Activated naive CD8-positive, alpha-beta T cell treated with anti-CD3 and anti-CD28 coated beads, Interleukin-2, amount 10 ng/mL, durations not matched to agents 7 days and 5 days (primary cell): ENCODE measurements around the gene ALCAM. TPM values are rescaled to one million over a fixed set of nuclear protein-coding genes. Genes with fewer than 3 reads are reported as not detected.

ENCODE experiments used
- ATAC-seq: fragments of 150-1000 bp; cut with Tn5 transposase; one replicate; pipeline ENCODE4 v1.10.0; 2021; ENCODE audit warnings: low read depth, moderate library complexity
- POLR2A ChIA-PET: fragments of 350-600 bp; sonication (Branson Sonifier 250); formaldehyde crosslinking; loops from one replicate; lab custom pipeline; 2021; ENCODE audit warnings: antibody characterized with exemption; lab: Charles Lee
- DNase-seq: peaks from one replicate; pipeline ENCODE4 v3.0.0; 2021
- H3K27ac Mint-ChIP-seq: one replicate; pipeline ENCODE4 v1.8.0; 2022; ENCODE audit warnings: mild to moderate bottlenecking, mixed read lengths
- H3K27me3 Mint-ChIP-seq: one replicate; pipeline ENCODE4 v1.8.0; 2022; ENCODE audit warnings: mild to moderate bottlenecking, moderate library complexity, mixed read lengths
- H3K36me3 Mint-ChIP-seq: one replicate; pipeline ENCODE4 v1.8.0; 2021; ENCODE audit warnings: mild to moderate bottlenecking, mixed read lengths
- H3K4me1 Mint-ChIP-seq: one replicate; pipeline ENCODE4 v1.8.0; 2021; ENCODE audit warnings: mixed read lengths
- H3K4me3 Mint-ChIP-seq: one replicate; pipeline ENCODE4 v1.8.0; 2022; ENCODE audit warnings: mild to moderate bottlenecking, moderate library complexity, mixed read lengths
- H3K9me3 Mint-ChIP-seq: one replicate; pipeline ENCODE4 v1.8.0; 2021; ENCODE audit warnings: mixed read lengths
- total RNA-seq, 2 experiments: library from RNA; stranded (reverse); gene quantifications; one replicate each; pipeline ENCODE4 v1.2.3, GENCODE V29; 2021

Gene ALCAM
- 1 to 10 TPM; 8.1 to 8.2 TPM for total RNA-seq

- Mint-ChIP-seq H3K36me3 (no peaks in the 10 kb centered on the region), H3K4me1 (peaks cover 24% of the 10 kb centered on the region), H3K4me3 (peak within 1 kb of the TSS; percentile 88), H3K9me3 (no peaks in the 10 kb centered on the region), H3K27ac (peak within 1 kb of the TSS; percentile 94), H3K27me3 (peaks cover 19% of the 10 kb centered on the region)
- ATAC-seq, result peak; percentile 68
- POLR2A ChIA-PET, result interaction anchor here (0.5 kb wide), 1 partner anchor 809 kb away, joined by 5 read pairs; no protein-coding TSS in a partner anchor
- peak; percentile 85 for DNase-seq
Observed at GRCh38 chr3:105366326-105367062, at the start of gene ALCAM. TSS of gene ALCAM (plus strand) at chr3:105366909.

GRCh38 chr3:105317841-105318240 lies 48.9 kb upstream of the ALCAM start:
- Mint-ChIP-seq H3K9me3 (no peaks in the 10 kb centered on the region), H3K36me3 (no peaks in the 10 kb centered on the region), H3K4me3 (no peak overlapping the region), H3K4me1 (no peaks in the 10 kb centered on the region), H3K27me3 (peaks cover 2% of the 10 kb centered on the region), H3K27ac (no peak overlapping the region)
- DNase-seq (no peak), ATAC-seq (no peak)
- POLR2A ChIA-PET, result no interaction called here

GRCh38 chr3:105322570-105323273 lies 44.0 kb upstream of the ALCAM start:
- no peaks in the 10 kb centered on the region for H3K9me3 Mint-ChIP-seq
- no peak overlapping the region for H3K4me3 Mint-ChIP-seq
- ATAC-seq (no peak), DNase-seq (no peak)
- H3K36me3 Mint-ChIP-seq, result no peaks in the 10 kb centered on the region
- POLR2A ChIA-PET, result no interaction called here
- H3K27ac Mint-ChIP-seq, result no peak overlapping the region
- no peaks in the 10 kb centered on the region for H3K4me1 Mint-ChIP-seq
- peaks cover 6% of the 10 kb centered on the region for H3K27me3 Mint-ChIP-seq

- POLR2A ChIA-PET, result no interaction called here
- Mint-ChIP-seq H3K27me3 (peaks cover 6% of the 10 kb centered on the region), H3K9me3 (no peaks in the 10 kb centered on the region), H3K4me1 (no peaks in the 10 kb centered on the region), H3K4me3 (no peak overlapping the region), H3K27ac (no peak overlapping the region), H3K36me3 (no peaks in the 10 kb centered on the region)
- DNase-seq (no peak), ATAC-seq (no peak)
Observed at GRCh38 chr3:105323274-105323599, 43.5 kb upstream of the ALCAM start.

- no peak overlapping the region for H3K27ac Mint-ChIP-seq
- H3K36me3 Mint-ChIP-seq, result no peaks in the 10 kb centered on the region
- no peaks in the 10 kb centered on the region for H3K9me3 Mint-ChIP-seq
- DNase-seq (no peak), ATAC-seq (no peak)
- no peak overlapping the region for H3K4me3 Mint-ChIP-seq
- H3K4me1 Mint-ChIP-seq, result no peaks in the 10 kb centered on the region
- peaks cover 6% of the 10 kb centered on the region for H3K27me3 Mint-ChIP-seq
- POLR2A ChIA-PET, result no interaction called here
Observed at GRCh38 chr3:105324951-105325350, 41.8 kb upstream of the ALCAM start.

- H3K9me3 Mint-ChIP-seq, result peaks cover 1% of the 10 kb centered on the region
- POLR2A ChIA-PET, result no interaction called here
- H3K27me3 Mint-ChIP-seq, result peaks cover 4% of the 10 kb centered on the region
- H3K36me3 Mint-ChIP-seq, result no peaks in the 10 kb centered on the region
- no peak overlapping the region for H3K27ac Mint-ChIP-seq
- H3K4me3 Mint-ChIP-seq, result no peak overlapping the region
- H3K4me1 Mint-ChIP-seq, result no peaks in the 10 kb centered on the region
- no peak for DNase-seq
- ATAC-seq, result no peak
Observed at GRCh38 chr3:105327662-105328337, 38.9 kb upstream of the ALCAM start.

- H3K9me3 Mint-ChIP-seq, result peaks cover 5% of the 10 kb centered on the region
- no peak overlapping the region for H3K4me3 Mint-ChIP-seq
- no peak overlapping the region for H3K27ac Mint-ChIP-seq
Observed at GRCh38 chr3:105328338-105328730, 38.4 kb upstream of the ALCAM start.

GRCh38 chr3:105332961-105333360 lies 33.7 kb upstream of the ALCAM start:
- ATAC-seq (no peak), DNase-seq (no peak)
- Mint-ChIP-seq H3K9me3 (peaks cover 5% of the 10 kb centered on the region), H3K36me3 (no peaks in the 10 kb centered on the region), H3K27me3 (peaks cover 21% of the 10 kb centered on the region), H3K4me3 (no peak overlapping the region), H3K4me1 (peaks cover 5% of the 10 kb centered on the region), H3K27ac (no peak overlapping the region)
- POLR2A ChIA-PET, result no interaction called here

More at GRCh38 chr3:105328338-105328730, 38.4 kb upstream of the ALCAM start:
- H3K27me3 Mint-ChIP-seq, result peaks cover 8% of the 10 kb centered on the region
- POLR2A ChIA-PET, result no interaction called here
- H3K36me3 Mint-ChIP-seq, result no peaks in the 10 kb centered on the region
- no peak for DNase-seq
- no peaks in the 10 kb centered on the region for H3K4me1 Mint-ChIP-seq
- ATAC-seq, result no peak

- Mint-ChIP-seq H3K4me1 (peaks cover 5% of the 10 kb centered on the region), H3K4me3 (no peak overlapping the region), H3K27ac (no peak overlapping the region), H3K9me3 (peaks cover 5% of the 10 kb centered on the region), H3K36me3 (no peaks in the 10 kb centered on the region), H3K27me3 (peaks cover 21% of the 10 kb centered on the region)
- POLR2A ChIA-PET, result no interaction called here
- no peak for DNase-seq
- no peak for ATAC-seq
Observed at GRCh38 chr3:105334138-105334882, 32.4 kb upstream of the ALCAM start.

GRCh38 chr3:105339946-105340345 lies 26.8 kb upstream of the ALCAM start:
- H3K27ac Mint-ChIP-seq, result no peak overlapping the region
- peaks cover 14% of the 10 kb centered on the region for H3K27me3 Mint-ChIP-seq
- H3K9me3 Mint-ChIP-seq, result no peaks in the 10 kb centered on the region
- H3K36me3 Mint-ChIP-seq, result no peaks in the 10 kb centered on the region
- POLR2A ChIA-PET, result no interaction called here
- ATAC-seq (no peak), DNase-seq (no peak)
- H3K4me1 Mint-ChIP-seq, result no peaks in the 10 kb centered on the region
- H3K4me3 Mint-ChIP-seq, result no peak overlapping the region

GRCh38 chr3:105343991-105344390 lies 22.7 kb upstream of the ALCAM start:
- Mint-ChIP-seq H3K27ac (no peak overlapping the region), H3K9me3 (no peaks in the 10 kb centered on the region), H3K4me3 (no peak overlapping the region), H3K36me3 (no peaks in the 10 kb centered on the region), H3K4me1 (no peaks in the 10 kb centered on the region), H3K27me3 (peaks cover 11% of the 10 kb centered on the region)
- POLR2A ChIA-PET, result no interaction called here
- no peak for DNase-seq
- no peak for ATAC-seq

- H3K9me3 Mint-ChIP-seq, result no peaks in the 10 kb centered on the region
- H3K27me3 Mint-ChIP-seq, result peaks cover 10% of the 10 kb centered on the region
- no peak for DNase-seq
- POLR2A ChIA-PET, result no interaction called here
- no peak for ATAC-seq
- H3K36me3 Mint-ChIP-seq, result no peaks in the 10 kb centered on the region
- no peak overlapping the region for H3K4me3 Mint-ChIP-seq
- no peaks in the 10 kb centered on the region for H3K4me1 Mint-ChIP-seq
- H3K27ac Mint-ChIP-seq, result no peak overlapping the region
Observed at GRCh38 chr3:105345156-105345555, 21.6 kb upstream of the ALCAM start.

GRCh38 chr3:105347625-105348302 lies 18.9 kb upstream of the ALCAM start:
- DNase-seq (no peak), ATAC-seq (no peak)
- Mint-ChIP-seq H3K4me1 (no peaks in the 10 kb centered on the region), H3K27ac (no peak overlapping the region), H3K9me3 (no peaks in the 10 kb centered on the region), H3K4me3 (no peak overlapping the region), H3K27me3 (peaks cover 14% of the 10 kb centered on the region), H3K36me3 (no peaks in the 10 kb centered on the region)
- POLR2A ChIA-PET, result no interaction called here
